ENCODE results near the gene RPH3AL. TPM values are rescaled to one million over a fixed set of nuclear protein-coding genes. Genes with fewer than 3 reads are reported as not detected.
"Not testable (repeated sequence)": the region's sequence is repeated elsewhere in the genome, so short reads cannot be mapped to it uniquely, and the experiment has no call there.

RPH3AL gene
- total RNA-seq, 2 experiments from 2014 or later = 1.7 to 3.0 TPM

- not testable (repeated sequence) for H3K4me1 Mint-ChIP-seq (ENCODE audit: low read depth)
Observed at GRCh38 chr17:215563-216478, 136.8 kb downstream of the RPH3AL start.

GRCh38 chr17:214881-215331 is 137.7 kb downstream of the RPH3AL start:
- CTCF ChIA-PET = no interaction called here
- no peaks in the 10 kb centered on the region for H3K9me3 Mint-ChIP-seq
- no peak overlapping the region for H3K27ac Mint-ChIP-seq
- H3K4me1 Mint-ChIP-seq (ENCODE audit: low read depth) = no peaks in the 10 kb centered on the region
- POLR2A ChIA-PET = no interaction called here
- no peak overlapping the region for H3K4me3 Mint-ChIP-seq
- intact Hi-C loops (cut with micrococcal nuclease) = no loop called here
- no peaks in the 10 kb centered on the region for H3K36me3 Mint-ChIP-seq
- DNase-seq = no peak
- peaks cover 1% of the 10 kb centered on the region for H3K27me3 Mint-ChIP-seq

More at GRCh38 chr17:215563-216478, 136.8 kb downstream of the RPH3AL start:
- H3K27me3 Mint-ChIP-seq; H3K9me3 Mint-ChIP-seq; H3K36me3 Mint-ChIP-seq; H3K27ac Mint-ChIP-seq; DNase-seq; POLR2A ChIA-PET; H3K4me3 Mint-ChIP-seq; CTCF ChIA-PET; intact Hi-C loops (cut with micrococcal nuclease): not testable (repeated sequence)

GRCh38 chr17:213286-214105 is 139.1 kb downstream of the RPH3AL start:
- DNase-seq = no peak
- H3K36me3 Mint-ChIP-seq = no peaks in the 10 kb centered on the region
- H3K27me3 Mint-ChIP-seq = peaks cover 6% of the 10 kb centered on the region
- H3K9me3 Mint-ChIP-seq = no peaks in the 10 kb centered on the region
- H3K27ac Mint-ChIP-seq = no peak overlapping the region
- CTCF ChIA-PET = no interaction called here
- POLR2A ChIA-PET = no interaction called here
- intact Hi-C loops (cut with micrococcal nuclease) = no loop called here
- H3K4me1 Mint-ChIP-seq (ENCODE audit: low read depth) = no peaks in the 10 kb centered on the region
- H3K4me3 Mint-ChIP-seq = no peak overlapping the region

- no peak overlapping the region for H3K4me3 Mint-ChIP-seq
- ChIA-PET POLR2A (no interaction called here), CTCF (no interaction called here)
- DNase-seq = no peak
- intact Hi-C loops (cut with micrococcal nuclease) = no loop called here
- H3K36me3 Mint-ChIP-seq = no peaks in the 10 kb centered on the region
- H3K9me3 Mint-ChIP-seq = peaks cover 9% of the 10 kb centered on the region
- H3K27me3 Mint-ChIP-seq = peaks cover 17% of the 10 kb centered on the region
- H3K27ac Mint-ChIP-seq = no peak overlapping the region
- H3K4me1 Mint-ChIP-seq (ENCODE audit: low read depth) = no peaks in the 10 kb centered on the region
Observed at GRCh38 chr17:210402-210801, 142.2 kb downstream of the RPH3AL start.

- intact Hi-C loops (cut with micrococcal nuclease) = no loop called here
- H3K4me1 Mint-ChIP-seq (ENCODE audit: low read depth) = no peaks in the 10 kb centered on the region
- no peaks in the 10 kb centered on the region for H3K36me3 Mint-ChIP-seq
- no peak overlapping the region for H3K27ac Mint-ChIP-seq
- H3K9me3 Mint-ChIP-seq = peaks cover 9% of the 10 kb centered on the region
- DNase-seq = no peak
- no peak overlapping the region for H3K4me3 Mint-ChIP-seq
- peaks cover 17% of the 10 kb centered on the region for H3K27me3 Mint-ChIP-seq
- POLR2A ChIA-PET = no interaction called here
- CTCF ChIA-PET = no interaction called here
Observed at GRCh38 chr17:208429-208828, 144.2 kb downstream of the RPH3AL start.

GRCh38 chr17:207775-208174 is 144.8 kb downstream of the RPH3AL start:
- H3K4me3 Mint-ChIP-seq = no peak overlapping the region
- H3K27ac Mint-ChIP-seq = no peak overlapping the region
- peaks cover 18% of the 10 kb centered on the region for H3K27me3 Mint-ChIP-seq
- no peak for DNase-seq
- CTCF ChIA-PET = no interaction called here
- POLR2A ChIA-PET = no interaction called here
- H3K9me3 Mint-ChIP-seq = peaks cover 9% of the 10 kb centered on the region
- H3K36me3 Mint-ChIP-seq = no peaks in the 10 kb centered on the region
- H3K4me1 Mint-ChIP-seq (ENCODE audit: low read depth) = no peaks in the 10 kb centered on the region
- intact Hi-C loops (cut with micrococcal nuclease) = no loop called here

- peaks cover 9% of the 10 kb centered on the region for H3K9me3 Mint-ChIP-seq
- POLR2A ChIA-PET = no interaction called here
- H3K27me3 Mint-ChIP-seq = peaks cover 18% of the 10 kb centered on the region
- intact Hi-C loops (cut with micrococcal nuclease) = no loop called here
- H3K4me3 Mint-ChIP-seq = no peak overlapping the region
- H3K4me1 Mint-ChIP-seq (ENCODE audit: low read depth) = no peaks in the 10 kb centered on the region
- CTCF ChIA-PET = no interaction called here
- H3K36me3 Mint-ChIP-seq = no peaks in the 10 kb centered on the region
- H3K27ac Mint-ChIP-seq = no peak overlapping the region
- no peak for DNase-seq
Observed at GRCh38 chr17:206941-207560, 145.6 kb downstream of the RPH3AL start.

GRCh38 chr17:206484-206883 is 146.1 kb downstream of the RPH3AL start:
- peaks cover 17% of the 10 kb centered on the region for H3K27me3 Mint-ChIP-seq
- H3K4me3 Mint-ChIP-seq; intact Hi-C loops (cut with micrococcal nuclease); H3K9me3 Mint-ChIP-seq; DNase-seq; H3K4me1 Mint-ChIP-seq (ENCODE audit: low read depth); POLR2A ChIA-PET; H3K27ac Mint-ChIP-seq; H3K36me3 Mint-ChIP-seq; CTCF ChIA-PET: not testable (repeated sequence)

- no peak for DNase-seq
- ChIA-PET CTCF (no interaction called here), POLR2A (no interaction called here)
- intact Hi-C loops (cut with micrococcal nuclease) = no loop called here
- Mint-ChIP-seq H3K4me3 (no peak overlapping the region), H3K36me3 (no peaks in the 10 kb centered on the region), H3K4me1 (ENCODE audit: low read depth) (no peaks in the 10 kb centered on the region), H3K27me3 (peaks cover 17% of the 10 kb centered on the region), H3K9me3 (peaks cover 9% of the 10 kb centered on the region), H3K27ac (no peak overlapping the region)
Observed at GRCh38 chr17:205817-206216, 146.8 kb downstream of the RPH3AL start.

- no peak overlapping the region for H3K4me3 Mint-ChIP-seq
- intact Hi-C loops (cut with micrococcal nuclease) = no loop called here
- peaks cover 18% of the 10 kb centered on the region for H3K27me3 Mint-ChIP-seq
- peaks cover 9% of the 10 kb centered on the region for H3K9me3 Mint-ChIP-seq
- H3K36me3 Mint-ChIP-seq = no peaks in the 10 kb centered on the region
- ChIA-PET POLR2A (no interaction called here), CTCF (no interaction called here)
- DNase-seq = no peak
- H3K4me1 Mint-ChIP-seq (ENCODE audit: low read depth) = no peaks in the 10 kb centered on the region
- no peak overlapping the region for H3K27ac Mint-ChIP-seq
Observed at GRCh38 chr17:205148-205669, 147.4 kb downstream of the RPH3AL start.

- peaks cover 9% of the 10 kb centered on the region for H3K9me3 Mint-ChIP-seq
- H3K4me1 Mint-ChIP-seq (ENCODE audit: low read depth) = no peaks in the 10 kb centered on the region
- no peak for DNase-seq
- no peak overlapping the region for H3K4me3 Mint-ChIP-seq
- intact Hi-C loops (cut with micrococcal nuclease) = no loop called here
- ChIA-PET CTCF (no interaction called here), POLR2A (no interaction called here)
- H3K36me3 Mint-ChIP-seq = no peaks in the 10 kb centered on the region
- H3K27ac Mint-ChIP-seq = no peak overlapping the region
- peaks cover 21% of the 10 kb centered on the region for H3K27me3 Mint-ChIP-seq
Observed at GRCh38 chr17:204427-205147, 148.0 kb downstream of the RPH3AL start.

GRCh38 chr17:202501-202951 is 150.1 kb downstream of the RPH3AL start:
- no peaks in the 10 kb centered on the region for H3K36me3 Mint-ChIP-seq
- POLR2A ChIA-PET = no interaction called here
- CTCF ChIA-PET = no interaction called here
- no peak for DNase-seq
- no peak overlapping the region for H3K4me3 Mint-ChIP-seq
- H3K27me3 Mint-ChIP-seq = peaks cover 17% of the 10 kb centered on the region
- no peaks in the 10 kb centered on the region for H3K4me1 Mint-ChIP-seq (ENCODE audit: low read depth)
- H3K27ac Mint-ChIP-seq = no peak overlapping the region
- peaks cover 9% of the 10 kb centered on the region for H3K9me3 Mint-ChIP-seq
- intact Hi-C loops (cut with micrococcal nuclease) = no loop called here
